Right ventricle myocardium inferior (tissue), 1 donor: ENCODE results near the gene NUP50. TPM values are rescaled to one million over a fixed set of nuclear protein-coding genes. Genes with fewer than 3 reads are reported as not detected.

ENCODE experiments used
- ATAC-seq: fragments of 200-7000 bp; cut with Tn5 transposase; one replicate; pipeline ENCODE4 v1.9.1; 2020; ENCODE audit warnings: mild to moderate bottlenecking, moderate library complexity
- DNase-seq: peaks from one replicate; pipeline ENCODE4 v3.0.0; 2021; ENCODE audit errors: missing footprints
- intact Hi-C: fragments of 100-400 bp; cut with DNase I; formaldehyde crosslinking; loops from one replicate; pipeline ENCODE4 v1.11.0; 2022
- long read RNA-seq: library from polyadenylated mRNA; unstranded; transcript quantifications from one replicate; pipeline ENCODE4 v2.0.0, GENCODE V29; 2021
- total RNA-seq: library from RNA; stranded (reverse); fragmentation: NEBNext Ultra II Directional; extraction: Animal tissue kit (Norgen Biotek cat#: 25700); gene quantifications from one replicate; pipeline ENCODE4 v1.2.1, GENCODE V29; 2021
- donor health status: DM: no; HTN: yes; CAD: no; lungs with severe emphysema.

Gene NUP50
- 15.2 TPM for total RNA-seq
- long read RNA-seq, full-length matches to known transcripts, result 7 of 13 reads
- long read RNA-seq, partial matches to known transcripts, result 2 of 13 reads
- long read RNA-seq, other reads (novel, unspliced or antisense), result 4 of 13 reads

GRCh38 chr22:45163451-45164269 is at the start of gene NUP50:
TSS of gene NUP50 (plus strand) at chr22:45163925. CDS start at chr22:45168178, 4,253 bp downstream.
- DNase-seq, result peak; percentile 98
- peak; percentile 97 for ATAC-seq
- intact Hi-C loops, result loop anchor here (5.0 to 10.0 kb wide), 3 partner anchors 79 to 151 kb away; partner anchors contain the start of gene KIAA0930

- ATAC-seq (no peak), DNase-seq (no peak)
- intact Hi-C loops, result no loop called here
Observed at GRCh38 chr22:45120440-45120839, 43.3 kb upstream of the NUP50 start.

DNA sequence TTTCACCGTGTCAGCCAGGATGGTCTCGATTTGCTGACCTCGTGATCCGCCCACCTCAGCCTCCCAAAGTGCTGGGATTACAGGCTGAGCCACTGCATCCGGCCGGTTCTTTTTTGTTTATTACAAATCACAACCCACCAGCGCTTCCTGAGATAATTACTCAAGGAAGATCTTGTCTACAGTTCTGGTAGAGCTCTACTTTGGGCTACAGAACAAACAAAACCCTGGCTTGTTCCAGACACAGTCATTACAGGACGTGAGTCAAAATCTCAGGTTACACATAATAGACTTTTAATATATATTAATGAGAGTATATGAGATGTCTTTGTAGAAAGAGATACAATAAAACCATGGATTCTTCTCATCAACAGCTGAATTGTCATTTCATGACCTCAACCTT is 42.8 kb upstream of the NUP50 start:
- ATAC-seq, result no peak
- intact Hi-C loops, result no loop called here
- DNase-seq, result no peak

DNA sequence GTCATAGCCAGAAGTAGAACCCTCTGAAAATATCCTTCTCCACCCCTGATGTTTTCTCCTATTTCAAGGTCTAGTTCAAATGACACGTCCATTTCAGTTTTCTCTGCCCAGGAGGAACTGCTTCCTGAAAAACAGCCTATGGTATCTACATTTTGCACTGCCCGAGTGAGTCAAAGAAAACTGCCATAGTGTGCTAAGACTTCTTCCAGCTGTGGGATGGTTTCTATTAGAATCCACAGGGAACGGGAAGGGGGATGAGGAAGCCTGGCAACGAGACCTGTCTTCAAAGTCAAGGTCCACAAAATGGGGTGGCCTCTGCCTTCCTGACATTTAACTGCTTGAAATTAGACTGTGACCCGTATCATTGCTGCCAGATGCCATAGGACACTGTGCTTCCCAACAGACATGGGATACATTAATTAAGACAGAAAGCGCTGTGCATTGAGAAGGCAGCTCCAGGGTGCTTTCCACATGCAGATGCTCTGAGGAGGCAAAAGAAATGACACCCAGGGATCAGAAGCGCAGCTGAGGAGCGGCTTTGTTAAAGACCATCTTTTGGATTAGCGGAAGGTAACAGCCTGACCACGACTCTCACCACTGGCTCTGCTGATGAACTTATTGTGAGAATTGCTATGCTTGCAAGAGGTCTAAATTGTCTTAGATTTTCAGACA is 39.4 kb upstream of the NUP50 start:
- DNase-seq (no peak), ATAC-seq (no peak)
- intact Hi-C loops, result no loop called here

GRCh38 chr22:45125188-45125587 is 38.5 kb upstream of the NUP50 start:
- intact Hi-C loops, result no loop called here
- DNase-seq (no peak), ATAC-seq (no peak)

DNA sequence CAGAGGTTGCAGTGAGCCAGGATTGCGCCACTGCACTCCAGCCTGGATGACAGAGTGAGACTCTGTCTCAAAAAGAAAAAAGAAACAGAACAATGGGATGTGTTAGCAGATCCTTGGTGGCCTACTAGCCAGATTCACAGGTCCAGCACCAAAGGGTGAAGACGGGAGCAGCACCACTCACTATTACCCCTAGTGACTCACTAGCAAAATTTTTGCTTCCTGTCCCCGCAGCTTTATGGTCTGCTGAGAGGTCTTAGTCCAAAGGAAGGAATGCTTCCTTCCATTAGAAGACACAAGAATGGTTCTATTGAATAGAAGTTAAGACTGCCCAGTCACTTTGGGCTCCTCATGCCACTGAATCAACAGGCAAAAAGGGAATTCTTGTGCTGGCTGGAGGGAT is 35.9 kb upstream of the NUP50 start:
- DNase-seq (no peak), ATAC-seq (no peak)
- intact Hi-C loops, result no loop called here

DNA sequence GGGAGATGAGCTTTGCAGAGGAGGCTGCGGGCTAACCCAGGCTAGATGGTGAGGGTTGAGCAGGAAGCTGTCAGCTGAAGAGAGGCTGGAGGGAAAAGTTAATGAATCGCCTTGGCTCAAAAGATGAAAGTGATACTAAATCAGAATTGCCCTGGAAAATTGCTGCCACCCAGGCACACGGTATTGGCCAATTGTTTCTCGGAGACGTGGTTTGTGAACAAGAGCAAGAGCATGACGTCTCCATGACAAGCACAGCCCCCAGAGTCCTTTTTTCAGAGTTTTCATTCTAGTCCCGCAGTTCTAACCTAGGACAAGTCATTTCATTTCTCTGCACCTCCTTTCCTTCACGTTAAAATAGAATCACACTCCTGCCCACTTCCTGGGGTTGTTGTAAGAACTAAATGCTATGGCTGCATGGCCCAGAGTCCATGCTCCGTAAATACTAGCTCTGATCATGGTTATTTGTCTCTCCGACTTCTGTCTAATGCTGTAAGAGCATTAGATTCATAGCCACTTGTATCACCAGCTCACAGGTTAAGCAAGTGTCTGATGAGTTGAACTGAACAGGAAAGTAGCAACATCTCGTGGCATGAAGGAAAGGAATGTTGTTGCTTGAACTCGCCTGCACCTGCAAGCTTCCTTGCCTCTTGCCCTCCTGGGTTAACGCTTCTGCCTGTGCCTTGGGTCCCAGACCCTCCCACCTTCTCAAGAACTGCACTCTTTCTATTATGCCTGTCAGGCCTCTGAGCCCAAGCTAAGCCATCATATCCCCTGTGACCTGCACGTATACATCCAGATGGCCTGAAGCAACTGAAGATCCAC is 33.8 kb upstream of the NUP50 start:
- DNase-seq (no peak), ATAC-seq (no peak)
- intact Hi-C loops, result no loop called here

DNA sequence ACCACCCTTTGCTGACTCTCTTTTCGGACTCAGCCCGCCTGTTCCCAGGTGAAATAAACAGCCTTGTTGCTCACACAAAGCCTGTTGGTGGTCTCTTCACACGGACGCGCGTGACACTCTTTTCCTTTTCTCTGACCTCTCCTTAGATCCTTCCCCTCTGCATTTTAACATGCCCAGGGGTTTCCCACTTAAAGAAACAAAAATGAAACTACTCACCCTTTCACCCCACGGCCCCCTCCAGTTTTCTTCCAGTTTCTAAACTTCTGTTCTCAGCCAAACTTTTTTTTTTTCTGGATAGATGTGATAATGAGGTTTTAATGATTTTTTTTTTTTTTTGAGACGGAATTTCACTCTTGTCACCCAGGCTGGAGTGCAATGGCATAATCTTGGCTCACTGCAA is 32.8 kb upstream of the NUP50 start:
- ATAC-seq, result no peak
- intact Hi-C loops, result no loop called here

GRCh38 chr22:45131749-45132148 is 32.0 kb upstream of the NUP50 start:
- DNase-seq (peak; percentile 74), ATAC-seq (peak; percentile 73)
- intact Hi-C loops, result no loop called here

More for the DNA sequence above, 32.8 kb upstream of the NUP50 start:
- no peak for DNase-seq

DNA sequence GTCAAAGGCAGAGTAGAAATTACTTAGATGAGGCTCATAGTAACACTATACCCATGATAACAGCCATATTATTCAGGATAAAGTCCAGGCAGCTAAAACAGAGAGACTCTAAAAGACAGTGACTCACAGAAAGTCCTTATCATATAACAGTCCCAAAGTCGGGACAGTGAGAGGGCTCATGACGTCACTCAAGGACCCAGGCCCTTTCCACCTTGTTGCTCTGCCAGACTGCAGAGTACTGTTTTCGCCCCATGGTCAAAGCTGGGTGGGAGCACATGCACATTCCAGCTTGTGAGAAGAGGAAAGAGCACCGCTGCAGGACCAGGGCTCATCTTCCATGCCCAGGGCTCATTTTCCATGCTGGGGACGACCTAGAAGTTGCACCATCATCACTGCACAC is 29.4 kb upstream of the NUP50 start:
- no peak for DNase-seq
- intact Hi-C loops, result no loop called here
- no peak for ATAC-seq

DNA sequence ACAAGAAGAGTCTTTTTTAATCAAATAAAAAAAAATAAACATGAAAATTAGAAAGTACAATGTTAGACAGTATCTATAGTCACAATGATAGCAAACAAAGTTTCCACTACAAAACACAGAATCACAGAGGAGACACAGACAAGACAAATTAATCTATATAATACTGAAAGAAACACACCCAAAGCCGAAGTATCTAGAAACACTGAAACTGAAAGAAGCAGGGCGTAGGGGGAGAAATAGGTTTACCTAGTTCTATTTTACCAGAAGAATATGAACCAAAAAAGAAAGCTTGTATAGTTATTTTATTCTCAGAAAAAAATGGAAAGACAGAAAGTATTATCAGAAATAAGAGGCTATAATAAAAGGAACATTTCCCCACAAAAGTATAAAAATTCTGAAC is 27.1 kb upstream of the NUP50 start:
- no peak for DNase-seq
- intact Hi-C loops, result no loop called here
- no peak for ATAC-seq

GRCh38 chr22:45139693-45140092 is 24.0 kb upstream of the NUP50 start:
- intact Hi-C loops, result no loop called here
- ATAC-seq (no peak), DNase-seq (no peak)

DNA sequence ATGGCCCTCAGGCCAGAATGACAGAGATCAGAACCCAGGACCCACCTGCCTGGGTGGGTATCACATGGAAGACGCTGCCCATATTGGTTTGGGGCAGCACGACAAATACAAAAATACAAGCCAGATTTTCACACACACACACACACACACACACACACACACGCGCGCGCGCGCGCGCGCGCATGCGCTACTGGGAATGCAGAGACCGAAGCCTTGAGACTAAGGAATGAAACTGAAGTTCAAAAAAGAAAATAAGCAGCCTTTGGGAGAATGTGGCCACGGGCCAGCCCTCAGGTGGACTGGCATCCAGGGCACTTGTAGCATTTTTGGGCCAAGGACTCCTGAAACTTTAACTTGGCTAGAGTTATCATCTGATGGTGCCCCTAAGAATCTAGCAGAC is 21.3 kb upstream of the NUP50 start:
- intact Hi-C loops, result no loop called here
- ATAC-seq, result no peak
- DNase-seq, result no peak

DNA sequence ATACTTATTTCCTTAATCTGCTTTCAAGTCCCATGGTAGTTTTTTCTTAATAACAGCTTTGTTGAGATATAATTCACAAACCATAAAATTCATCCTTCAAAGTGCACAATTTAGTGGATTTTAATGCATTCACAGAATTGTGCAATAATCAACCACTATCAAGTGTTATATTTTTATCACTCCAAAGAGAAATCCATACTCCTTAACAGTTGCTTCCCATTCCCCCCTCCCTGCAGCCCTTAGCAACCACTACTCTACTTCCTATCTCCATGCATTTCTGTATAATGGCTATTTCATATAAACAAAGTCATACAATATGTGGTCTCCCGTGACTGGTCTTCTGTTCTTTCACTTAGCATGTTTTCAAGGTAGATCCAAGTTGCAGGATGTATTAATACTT is 18.8 kb upstream of the NUP50 start:
- no peak for ATAC-seq
- DNase-seq, result no peak
- intact Hi-C loops, result no loop called here

DNA sequence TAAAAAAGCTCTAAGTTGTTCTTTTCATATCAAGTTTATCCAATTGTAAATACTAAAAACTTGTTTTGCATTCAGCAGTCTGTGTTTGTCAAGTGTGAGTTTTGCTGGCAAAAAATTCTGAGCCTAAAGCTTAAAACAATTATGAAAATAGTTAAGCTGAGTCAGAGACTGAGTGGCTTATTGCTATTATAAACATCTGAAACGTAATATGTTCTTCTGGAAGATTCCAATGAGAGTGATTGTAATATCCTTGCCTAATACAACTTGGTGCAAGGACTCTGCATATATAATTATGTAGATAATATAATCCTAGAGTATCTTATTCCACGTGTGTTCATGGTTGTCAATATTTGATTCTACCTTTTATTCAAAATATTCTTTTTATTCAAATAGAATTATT is 14.1 kb upstream of the NUP50 start:
- intact Hi-C loops, result no loop called here
- no peak for DNase-seq
- ATAC-seq, result no peak

- DNase-seq, result no peak
- intact Hi-C loops, result no loop called here
- ATAC-seq, result no peak
Observed at GRCh38 chr22:45150139-45150538, 13.6 kb upstream of the NUP50 start.

DNA sequence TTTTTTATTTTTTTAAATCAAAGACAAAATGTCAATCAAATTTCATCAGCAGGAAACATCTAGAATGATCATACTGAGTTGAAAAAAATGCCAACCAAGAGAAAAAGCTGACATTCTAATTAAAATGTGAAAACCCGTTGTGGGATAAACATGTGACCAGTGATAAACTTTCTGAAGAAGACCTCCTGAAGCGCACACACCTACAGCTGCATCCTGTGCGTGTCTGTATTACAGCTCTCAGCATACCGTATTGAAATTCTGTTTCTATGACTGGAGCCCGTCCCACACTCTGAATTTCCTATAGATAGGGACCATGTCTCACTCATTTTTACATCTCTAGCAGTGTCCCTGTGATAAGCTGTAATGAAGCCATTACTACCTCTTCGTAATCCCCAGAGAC is 12.2 kb upstream of the NUP50 start:
- DNase-seq (no peak), ATAC-seq (no peak)
- intact Hi-C loops, result no loop called here

DNA sequence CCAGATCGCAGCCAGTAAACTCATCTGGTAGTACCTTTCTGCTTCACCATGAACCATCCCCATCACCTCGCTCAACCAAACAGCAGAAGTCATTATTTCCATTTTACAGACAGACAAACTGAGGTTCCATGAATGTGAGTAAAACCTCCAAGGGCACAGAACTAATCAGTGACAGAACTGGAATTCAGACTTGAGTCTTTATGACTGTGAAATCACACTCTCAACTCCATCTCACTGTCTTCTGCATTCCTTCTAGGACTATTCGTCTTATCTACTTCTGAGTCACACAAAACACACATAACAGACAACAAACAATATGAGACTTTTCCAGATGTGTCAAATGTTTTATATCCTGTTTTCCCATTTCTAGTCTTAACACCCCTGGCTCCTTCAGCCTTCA is 9.3 kb upstream of the NUP50 start:
- DNase-seq (no peak), ATAC-seq (no peak)
- intact Hi-C loops, result no loop called here

DNA sequence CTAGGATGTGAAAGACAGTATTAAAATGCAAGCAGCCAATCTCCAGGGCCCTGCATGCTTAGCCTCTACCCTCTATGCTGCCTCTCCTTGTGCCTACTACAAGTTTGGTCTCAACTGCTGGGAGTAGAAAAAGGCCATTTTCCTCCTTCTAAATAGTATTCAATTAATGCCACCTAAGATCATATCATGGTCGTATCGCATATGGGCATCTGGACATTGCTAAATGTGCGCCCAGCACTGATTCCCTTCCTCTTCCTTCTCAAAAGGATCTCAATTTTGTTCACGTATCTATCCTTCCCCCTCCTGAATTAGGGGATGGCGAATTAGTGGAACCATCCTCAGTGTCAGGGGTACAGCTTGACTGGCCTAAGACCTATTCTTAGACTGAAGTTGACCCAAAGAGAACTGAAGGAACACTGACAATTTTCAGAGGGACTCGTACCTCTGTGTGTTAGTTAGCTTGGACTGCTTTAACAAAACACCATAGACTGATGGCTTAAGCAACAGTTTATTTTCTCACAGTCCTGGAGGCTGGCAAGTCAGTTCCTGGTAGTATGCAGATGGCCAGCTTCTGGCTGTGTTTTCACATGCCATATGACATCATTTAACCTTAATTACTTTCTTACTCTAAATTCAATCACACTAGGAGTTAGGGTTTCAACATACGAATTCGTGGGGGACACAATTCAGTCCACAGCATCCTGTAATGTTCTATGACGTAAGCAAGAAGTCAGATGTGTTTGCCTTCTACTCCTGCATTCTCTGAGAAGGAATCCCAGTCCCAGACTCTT is 8.5 kb upstream of the NUP50 start:
- intact Hi-C loops, result no loop called here
- DNase-seq (no peak), ATAC-seq (no peak)
